NT2/D1 (cell line): Measurements from ENCODE around the gene TMC3.

Experiments
- SUZ12 ChIP-seq: IDR thresholded peaks from 2 replicates; pipeline ENCODE4 v1.6.1; 2011; ENCODE audit not compliant: insufficient read length, insufficient read depth; ENCODE audit errors: extremely low read depth
- YY1 ChIP-seq: IDR thresholded peaks from 2 replicates; pipeline ENCODE4 v1.6.1; 2011; ENCODE audit not compliant: insufficient read length, insufficient read depth
- ZNF274 ChIP-seq: IDR thresholded peaks from 2 replicates; pipeline ENCODE4 v1.6.1; 2011; ENCODE audit warnings: mild to moderate bottlenecking, low read depth, low read length

GRCh38 chr15:81299630-81300273 lies 74.3 kb downstream of the TMC3 start:
- TF ChIP-seq YY1: no peak
- TF ChIP-seq ZNF274: no peak
- no peak for TF ChIP-seq SUZ12
